ENCODE results near the gene DMAP1. TPM values are rescaled to one million over a fixed set of nuclear protein-coding genes. Genes with fewer than 3 reads are reported as not detected.
A peak's percentile ranks its signal among the peaks of the same experiment; 100 is the strongest.

The DMAP1 gene
- total and polyA plus RNA-seq, 2 of the 8 experiments (the other 6 are each of a cell fraction or from before 2014, with no cell fraction given), result 36.4 to 42.4 TPM

DNA sequence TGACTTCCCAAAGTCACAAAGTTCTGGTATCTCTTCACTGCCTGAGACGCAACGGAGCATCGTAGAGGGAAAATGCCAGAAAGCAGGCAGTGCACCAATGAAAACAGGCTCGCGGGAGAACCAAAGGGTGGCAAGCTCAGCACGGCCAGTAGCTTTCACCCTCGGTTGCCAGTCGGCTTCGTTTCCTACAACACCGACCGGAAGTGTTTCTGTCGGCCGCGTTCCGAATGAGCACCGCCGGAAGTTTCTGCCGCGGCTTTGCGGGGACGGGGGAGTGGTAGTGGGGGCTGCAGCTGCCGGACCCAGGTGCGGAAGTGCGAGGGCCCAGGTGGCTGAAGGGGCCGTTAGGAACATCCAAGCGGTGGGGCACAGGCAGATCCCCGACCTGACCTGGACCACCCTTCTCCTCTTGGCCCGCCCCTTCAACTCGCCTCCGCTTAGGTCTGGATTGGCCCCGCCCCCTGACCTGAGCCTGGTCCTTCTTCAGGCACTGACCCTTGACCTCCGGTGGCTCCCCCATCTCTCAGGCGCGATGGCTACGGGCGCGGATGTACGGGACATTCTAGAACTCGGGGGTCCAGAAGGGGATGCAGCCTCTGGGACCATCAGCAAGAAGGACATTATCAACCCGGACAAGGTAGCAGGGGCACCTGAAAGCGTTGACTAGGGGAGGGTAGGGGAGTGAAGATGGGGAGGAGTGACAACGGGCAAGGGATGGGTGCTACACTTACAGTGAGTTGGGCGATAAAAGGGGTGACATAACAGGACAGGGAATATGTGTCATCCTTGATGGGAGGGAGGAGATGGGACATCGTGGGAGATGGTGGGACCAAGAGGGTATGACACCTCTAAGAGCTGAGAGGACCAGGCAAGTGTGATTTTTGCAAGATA, at the start of gene DMAP1 (continued):
- TF ChIP-seq, protein P1, sequence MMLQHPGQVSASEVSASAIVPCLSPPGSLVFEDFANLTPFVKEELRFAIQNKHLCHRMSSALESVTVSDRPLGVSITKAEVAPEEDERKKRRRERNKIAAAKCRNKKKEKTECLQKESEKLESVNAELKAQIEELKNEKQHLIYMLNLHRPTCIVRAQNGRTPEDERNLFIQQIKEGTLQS (IDR thresholded peaks at IDR 0.05; ENCODE audit: insufficient read depth, low read depth, low read length), result no peak
- TF ChIP-seq TCF12 (IDR thresholded peaks at IDR 0.05; ENCODE audit: low read depth, low read length) (0 out of 2 replicates have a peak, but pooled peaks have one; percentile 62), CREB1 (IDR thresholded peaks at IDR 0.05) (peak; percentile 67)

Data from H1 (cell line).